HL-60 (cell line): Measurements from ENCODE around the gene KLHL7.

Experiments
- CTCF ChIP-seq: IDR thresholded peaks from one replicate; pipeline ENCODE4 v1.5.1; 2011; ENCODE audit warnings: low read length, control low read depth, inconsistent platforms; ENCODE audit not compliant: insufficient read depth
- GABPA ChIP-seq: IDR thresholded peaks from 2 replicates; pipeline ENCODE4 v1.6.1; 2012; ENCODE audit warnings: low read depth
- REST ChIP-seq: IDR thresholded peaks from 2 replicates; pipeline ENCODE4 v1.6.1; 2012; ENCODE audit warnings: low read depth; ENCODE audit not compliant: insufficient replicate concordance

GRCh38 chr7:23109470-23109869 is 3.9 kb downstream of the KLHL7 start:
- TF ChIP-seq CTCF (no peak), GABPA (no peak), REST (no peak)
